Measurements from ENCODE around the gene NFYC.

The NFYC gene

DNA sequence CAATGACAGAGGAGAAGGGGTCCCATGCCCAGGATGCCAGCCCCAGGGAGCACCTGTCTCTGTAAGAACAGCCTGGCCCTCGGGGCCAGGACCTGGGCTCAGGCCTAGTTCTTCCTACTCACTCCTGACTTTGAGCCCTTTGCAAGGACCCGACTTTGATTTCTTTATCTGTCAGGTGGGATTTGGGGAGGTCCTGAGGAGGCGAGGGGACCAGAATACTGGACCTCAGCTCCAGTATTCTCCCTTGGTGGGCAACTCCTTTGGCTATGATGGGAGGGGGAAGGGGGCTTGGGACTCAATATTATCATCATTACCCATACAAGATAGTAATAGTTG is 110.2 kb downstream of the NFYC start:
- DNase-seq = no peak

GRCh38 chr1:40802078-40802741 is 110.7 kb downstream of the NFYC start:
- peak; percentile 69 for DNase-seq

GRCh38 chr1:40802742-40803113 is 111.2 kb downstream of the NFYC start:
- no peak for DNase-seq

GRCh38 chr1:40803447-40803846 is 111.9 kb downstream of the NFYC start:
- DNase-seq = no peak

GRCh38 chr1:40803902-40804301 is 112.4 kb downstream of the NFYC start:
- DNase-seq = no peak

GRCh38 chr1:40806240-40806639 is 114.7 kb downstream of the NFYC start:
- no peak for DNase-seq

DNA sequence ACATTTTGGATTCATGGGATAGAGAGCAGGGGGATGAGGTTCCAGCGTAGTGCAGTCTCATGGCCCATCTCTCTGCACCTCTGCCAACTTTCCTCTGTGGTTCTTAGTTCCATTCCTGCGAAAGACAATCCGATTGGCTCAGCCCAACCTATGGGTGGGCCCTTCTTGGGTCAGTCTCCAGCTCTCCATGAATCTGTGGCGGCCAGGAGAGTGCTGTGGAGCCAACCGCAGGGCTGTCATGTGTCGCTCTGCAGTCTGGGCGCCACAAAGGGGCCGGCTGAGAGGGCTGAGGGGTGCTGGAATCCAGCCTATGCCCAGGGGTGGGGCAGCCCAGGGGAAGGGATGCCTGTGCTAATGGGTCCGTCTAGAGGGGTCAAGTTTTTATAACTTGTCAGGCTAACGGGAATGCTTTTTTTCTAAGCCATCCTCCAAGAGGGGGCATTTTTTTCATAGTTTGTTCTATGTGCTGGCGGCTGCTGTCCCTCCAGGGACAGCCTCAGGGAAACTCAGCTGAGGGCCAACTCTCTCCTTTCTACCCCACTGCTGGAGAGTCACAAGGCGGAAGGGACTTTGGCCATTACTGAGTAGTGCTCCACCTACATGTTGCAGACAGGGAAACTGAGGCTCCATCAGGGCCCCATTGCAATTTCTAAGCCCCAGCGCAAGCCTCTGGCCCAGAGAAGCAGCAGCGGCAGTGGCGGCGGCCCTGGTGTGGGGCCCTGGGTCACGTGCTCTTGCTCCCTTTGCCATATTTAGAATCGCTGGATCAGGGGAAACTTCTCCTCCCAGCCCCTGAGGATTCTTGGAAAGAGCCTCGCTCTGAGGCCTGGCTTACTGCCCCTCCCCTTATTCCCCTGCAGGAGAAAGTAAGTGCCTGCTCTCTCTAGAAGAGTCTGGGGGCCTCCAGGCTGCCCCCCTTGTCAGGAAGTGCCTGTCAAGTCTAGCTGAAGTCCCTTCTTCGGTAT is 115.5 kb downstream of the NFYC start:
- no peak for DNase-seq

GRCh38 chr1:40808002-40808401 is 116.5 kb downstream of the NFYC start:
- DNase-seq = no peak

- DNase-seq = no peak
Measured at GRCh38 chr1:40808444-40808843, 116.9 kb downstream of the NFYC start.

GRCh38 chr1:40808909-40809308 is 117.4 kb downstream of the NFYC start:
- DNase-seq = no peak

GRCh38 chr1:40810927-40811326 is 119.4 kb downstream of the NFYC start:
- DNase-seq = no peak

DNA sequence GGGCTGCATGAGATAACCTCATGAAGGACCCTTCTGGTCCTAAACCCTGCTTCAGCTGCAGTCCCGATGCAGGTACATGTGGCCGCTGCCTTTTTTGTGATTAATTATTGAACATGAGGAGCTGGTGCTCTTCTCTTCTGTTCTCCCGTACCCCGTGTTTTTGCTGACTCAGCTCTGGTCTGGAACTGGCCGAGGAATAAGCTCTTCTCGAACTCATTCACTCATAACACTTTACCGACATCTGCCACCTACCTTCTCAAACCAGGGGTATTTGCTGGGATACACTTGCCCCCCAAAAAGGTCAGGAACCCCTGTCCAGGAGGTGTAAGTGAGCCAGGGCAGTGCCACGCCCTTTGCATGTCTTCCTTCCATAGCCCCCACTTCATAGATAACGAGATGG is 123.9 kb downstream of the NFYC start:
- DNase-seq = no peak

GRCh38 chr1:40817791-40818263 is 126.3 kb downstream of the NFYC start:
- DNase-seq = no peak

DNA sequence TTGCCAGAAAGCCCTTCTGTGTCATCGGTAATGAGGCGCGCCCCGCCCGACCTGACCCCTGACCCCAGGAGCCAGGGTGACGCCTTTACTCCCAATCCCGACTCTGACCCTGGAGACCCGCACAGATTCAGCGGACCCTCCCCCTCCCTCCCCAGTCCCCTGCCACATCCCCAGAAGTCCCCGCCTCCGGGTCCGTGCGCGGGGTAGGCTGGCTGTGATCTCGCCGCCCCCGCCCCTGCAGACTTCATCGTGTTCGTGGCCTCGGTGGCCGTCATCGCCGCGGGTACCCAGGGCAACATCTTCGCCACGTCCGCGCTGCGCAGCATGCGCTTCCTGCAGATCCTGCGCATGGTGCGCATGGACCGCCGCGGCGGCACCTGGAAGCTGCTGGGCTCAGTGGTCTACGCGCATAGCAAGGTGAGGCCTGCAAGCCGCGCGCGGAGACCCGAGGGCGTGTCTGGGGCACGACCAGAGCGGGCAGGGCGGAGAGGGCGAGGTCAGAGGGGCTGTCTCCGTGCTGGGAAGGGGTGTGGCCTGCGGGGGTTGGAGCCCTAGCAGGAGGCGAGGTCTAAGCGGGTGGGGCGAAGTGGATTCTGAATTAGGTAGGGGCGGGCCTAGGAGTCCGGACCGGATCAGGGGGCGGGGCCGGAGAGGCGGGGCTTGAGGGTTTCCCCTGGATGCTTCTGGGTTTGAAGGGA is 126.9 kb downstream of the NFYC start:
- peak; percentile 69 for DNase-seq

GRCh38 chr1:40819101-40819500 is 127.6 kb downstream of the NFYC start:
- no peak for DNase-seq

DNA sequence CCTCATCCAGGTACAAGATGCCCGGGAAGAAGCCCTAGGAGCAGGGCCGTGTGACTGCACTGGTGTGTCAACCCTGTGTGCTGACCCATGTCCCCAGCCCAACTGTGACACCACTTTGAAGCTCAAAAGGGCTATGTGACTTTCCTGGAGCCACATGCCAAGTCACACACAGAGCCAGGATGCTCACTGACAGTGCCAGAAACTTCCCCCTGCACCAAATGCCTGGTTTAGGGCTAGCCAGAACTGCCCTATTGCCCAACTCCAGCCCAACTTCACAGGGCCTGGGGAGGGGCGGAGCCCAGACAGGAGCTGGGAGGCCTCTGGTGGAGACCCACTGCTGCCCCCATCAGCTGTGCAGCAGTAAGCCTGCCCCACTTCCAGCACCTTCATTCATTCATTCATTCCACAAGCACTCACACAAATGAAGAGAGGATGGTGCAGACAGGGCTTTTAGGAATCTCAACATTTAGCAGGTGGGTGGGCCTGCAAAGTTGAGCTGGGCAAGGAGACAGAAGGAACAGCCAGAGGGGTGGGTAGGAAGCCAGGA is 128.8 kb downstream of the NFYC start:
- no peak for DNase-seq
